Measurements from ENCODE around the gene NRXN3. TPM values are rescaled to one million over a fixed set of nuclear protein-coding genes. Genes with fewer than 3 reads are reported as not detected.

NRXN3 gene
- total RNA-seq, 1 experiment from 2014 or later = not detected

DNA sequence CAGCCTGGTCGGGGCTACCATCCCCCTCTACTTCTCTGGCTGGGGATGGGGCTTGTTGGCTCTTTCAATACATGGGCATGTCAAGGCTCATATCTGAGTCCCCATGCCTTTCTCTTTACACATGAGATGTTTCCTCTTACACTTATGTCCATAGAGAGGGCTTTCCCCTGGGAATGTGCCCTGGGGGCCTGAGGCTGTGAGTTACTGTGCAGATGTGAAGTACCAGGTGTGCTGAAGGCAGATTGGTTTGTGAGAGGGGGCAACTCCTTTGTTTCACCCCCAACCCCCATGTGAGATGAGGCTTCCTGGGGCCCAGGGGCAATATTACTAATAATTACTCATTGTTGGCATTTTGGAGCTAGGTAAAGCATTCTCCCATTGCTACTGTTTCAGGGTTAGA, 32.8 kb downstream of the NRXN3 start:
- ChIA-PET CTCF (no interaction called here), POLR2A (ENCODE audit: unreplicated experiment) (no interaction called here)
- no peak overlapping the region for H3K4me3 ChIP-seq
- no TSS peak for BruUV-seq (replicated peaks)
- no peak overlapping the region for H3K4me2 ChIP-seq
- H4K20me1 ChIP-seq (ENCODE audit: insufficient read depth) = no peaks in the 10 kb centered on the region
- DNase-seq = no peak
- H3K79me2 ChIP-seq (ENCODE audit: low read depth) = no peaks in the 10 kb centered on the region
- no peaks in the 10 kb centered on the region for H3K4me1 ChIP-seq (replicated peaks; ENCODE audit: insufficient read depth)
- intact Hi-C loops (cut with micrococcal nuclease; ENCODE audit: unreplicated experiment) = no loop called here
- no peaks in the 10 kb centered on the region for H3K9me2 ChIP-seq (ENCODE audit: insufficient read depth)
- no peak overlapping the region for H2AFZ ChIP-seq
- no peaks in the 10 kb centered on the region for H3K36me3 ChIP-seq (ENCODE audit: low read depth)
- H3K9me3 ChIP-seq (ENCODE audit: insufficient read depth, low read depth) = no peaks in the 10 kb centered on the region
- TF ChIP-seq EZH2 (IDR thresholded peaks at IDR 0.05; ENCODE audit: low read depth) = no peak
- TF ChIP-seq CTCF (conservative IDR thresholded peaks at IDR 0.05) = no peak
- H3K27me3 ChIP-seq (ENCODE audit: insufficient read depth, low read depth) = peaks cover 27% of the 10 kb centered on the region
- no peaks in the 10 kb centered on the region for H3F3A ChIP-seq (ENCODE audit: insufficient read depth, low read depth)
- no peak overlapping the region for H3K27ac ChIP-seq

GRCh38 chr14:78207414-78207813, 37.2 kb downstream of the NRXN3 start:
- H3K36me3 ChIP-seq (ENCODE audit: low read depth) = no peaks in the 10 kb centered on the region
- 0 out of 2 replicates have a peak, but pooled peaks cover 5% of the 10 kb centered on the region for H3K27me3 ChIP-seq (ENCODE audit: insufficient read depth, low read depth)
- intact Hi-C loops (cut with micrococcal nuclease; ENCODE audit: unreplicated experiment) = no loop called here
- no TSS peak for BruUV-seq (replicated peaks)
- ChIA-PET POLR2A (ENCODE audit: unreplicated experiment) (interaction anchor here (0.6 kb wide), 1 partner anchor 54 kb away, joined by 7 read pairs; no protein-coding TSS in a partner anchor), CTCF (no interaction called here)
- no peaks in the 10 kb centered on the region for H3F3A ChIP-seq (ENCODE audit: insufficient read depth, low read depth)
- H3K9me2 ChIP-seq (ENCODE audit: insufficient read depth) = no peaks in the 10 kb centered on the region
- H3K9me3 ChIP-seq (ENCODE audit: insufficient read depth, low read depth) = no peaks in the 10 kb centered on the region
- H3K79me2 ChIP-seq (ENCODE audit: low read depth) = no peaks in the 10 kb centered on the region
- no peak for TF ChIP-seq CTCF (conservative IDR thresholded peaks at IDR 0.05)
- TF ChIP-seq EZH2 (IDR thresholded peaks at IDR 0.05; ENCODE audit: low read depth) = no peak
- no peaks in the 10 kb centered on the region for H3K4me1 ChIP-seq (replicated peaks; ENCODE audit: insufficient read depth)
- H3K4me2 ChIP-seq = no peak overlapping the region
- H3K27ac ChIP-seq = no peak overlapping the region
- no peak overlapping the region for H2AFZ ChIP-seq
- H3K4me3 ChIP-seq = no peak overlapping the region
- no peak for DNase-seq
- H4K20me1 ChIP-seq (ENCODE audit: insufficient read depth) = 0 out of 2 replicates have a peak, but pooled peaks cover 3% of the 10 kb centered on the region

DNA sequence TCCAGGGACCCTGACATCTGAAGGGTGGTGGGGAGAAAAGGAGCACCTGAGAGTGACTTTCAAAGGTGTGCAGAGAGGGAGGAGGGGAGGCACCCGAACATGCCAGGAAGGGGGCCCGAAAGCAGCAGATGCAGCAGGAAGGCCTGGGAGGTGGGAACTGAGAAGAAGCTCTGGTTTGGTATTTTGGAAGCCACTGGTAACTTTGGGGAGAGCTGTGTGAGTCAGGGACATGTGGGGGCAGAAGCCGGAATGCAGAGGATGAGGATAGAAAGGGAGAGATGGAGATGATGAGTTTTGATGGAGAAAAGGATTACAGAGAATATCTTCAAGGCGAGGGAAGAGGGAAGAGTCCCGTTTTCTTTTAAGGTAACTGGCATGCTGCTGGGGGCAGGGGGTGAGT, 50.1 kb downstream of the NRXN3 start:
- peaks cover 34% of the 10 kb centered on the region for H3K27me3 ChIP-seq (ENCODE audit: insufficient read depth, low read depth)
- H3K4me2 ChIP-seq = no peak overlapping the region
- no peaks in the 10 kb centered on the region for H3K36me3 ChIP-seq (ENCODE audit: low read depth)
- no TSS peak for BruUV-seq (replicated peaks)
- no peak for DNase-seq
- no peaks in the 10 kb centered on the region for H4K20me1 ChIP-seq (ENCODE audit: insufficient read depth)
- POLR2A ChIA-PET (ENCODE audit: unreplicated experiment) = no interaction called here
- intact Hi-C loops (cut with micrococcal nuclease; ENCODE audit: unreplicated experiment) = no loop called here
- CTCF ChIA-PET = no interaction called here
- H3K27ac ChIP-seq = no peak overlapping the region
- no peaks in the 10 kb centered on the region for H3F3A ChIP-seq (ENCODE audit: insufficient read depth, low read depth)
- no peaks in the 10 kb centered on the region for H3K9me3 ChIP-seq (ENCODE audit: insufficient read depth, low read depth)
- no peaks in the 10 kb centered on the region for H3K4me1 ChIP-seq (replicated peaks; ENCODE audit: insufficient read depth)
- no peak overlapping the region for H2AFZ ChIP-seq
- no peaks in the 10 kb centered on the region for H3K9me2 ChIP-seq (ENCODE audit: insufficient read depth)
- TF ChIP-seq CTCF (conservative IDR thresholded peaks at IDR 0.05) = no peak
- TF ChIP-seq EZH2 (IDR thresholded peaks at IDR 0.05; ENCODE audit: low read depth) = no peak
- H3K4me3 ChIP-seq = no peak overlapping the region
- H3K79me2 ChIP-seq (ENCODE audit: low read depth) = no peaks in the 10 kb centered on the region

Data from PC-9 (cell line).